Duodenal mucosa (tissue), 2 donors: ENCODE measurements around the gene LYZL6.
"Not testable (repeated sequence)": the region's sequence is repeated elsewhere in the genome, so short reads cannot be mapped to it uniquely, and the experiment has no call there.

Experiments
- H3K27ac ChIP-seq: one replicate; pipeline ENCODE4 v1.7.0; 2013; ENCODE audit warnings: low read depth, low read length
- H3K27me3 ChIP-seq, 2 donors: one replicate each; pipeline ENCODE4 v1.7.0; 2013; ENCODE audit warnings: low read length in 2 of 2, control low read depth in 1 of 2; ENCODE audit not compliant: insufficient read depth in 2 of 2, control insufficient read depth in 1 of 2
- H3K36me3 ChIP-seq, 2 donors: one replicate each; pipeline ENCODE4 v1.7.0; 2013; ENCODE audit warnings: low read length in 2 of 2, control low read depth in 1 of 2; ENCODE audit not compliant: insufficient read depth in 2 of 2, control insufficient read depth in 1 of 2
- H3K4me1 ChIP-seq, 2 donors: one replicate each; pipeline ENCODE4 v1.7.0; 2013; ENCODE audit warnings: low read length in 2 of 2, control low read depth in 1 of 2; ENCODE audit not compliant: insufficient read depth in 2 of 2, control insufficient read depth in 1 of 2
- H3K4me3 ChIP-seq, 2 donors: one replicate each; pipeline ENCODE4 v1.7.0; 2013; ENCODE audit warnings: low read length in 2 of 2, low read depth in 1 of 2
- H3K9ac ChIP-seq, 2 donors: one replicate each; pipeline ENCODE4 v1.7.0; 2013; ENCODE audit warnings: low read length in 2 of 2, low read depth in 1 of 2
- H3K9me3 ChIP-seq, 2 donors: one replicate each; pipeline ENCODE4 v1.7.0; 2013; ENCODE audit warnings: low read length in 2 of 2, control low read depth in 1 of 2; ENCODE audit not compliant: control insufficient read depth in 1 of 2

LYZL6 gene

DNA sequence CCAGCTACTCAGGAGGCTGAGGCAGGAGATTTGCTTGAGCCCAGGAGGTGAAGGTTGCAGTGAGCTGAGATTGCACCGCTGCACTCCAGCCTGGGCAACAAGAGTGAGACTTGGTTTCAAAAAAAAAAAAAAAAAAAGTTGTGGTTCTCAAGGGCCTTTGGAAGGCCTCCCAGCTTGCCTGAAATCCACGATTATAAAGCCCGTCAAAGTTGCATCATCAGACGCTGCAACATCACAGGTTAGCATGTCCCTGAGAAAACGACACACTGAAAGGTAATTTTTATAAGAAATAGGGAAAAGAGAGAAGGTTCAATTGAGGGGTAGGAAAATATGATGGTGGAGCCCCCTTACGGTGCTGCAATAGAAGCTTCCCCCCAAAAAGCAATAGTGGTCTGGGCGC lies 4.6 kb upstream of the LYZL6 start:
- Histone ChIP-seq H3K9ac (no peak overlapping the region), H3K27ac (no peak overlapping the region), H3K36me3 (no peaks in the 10 kb centered on the region)

DNA sequence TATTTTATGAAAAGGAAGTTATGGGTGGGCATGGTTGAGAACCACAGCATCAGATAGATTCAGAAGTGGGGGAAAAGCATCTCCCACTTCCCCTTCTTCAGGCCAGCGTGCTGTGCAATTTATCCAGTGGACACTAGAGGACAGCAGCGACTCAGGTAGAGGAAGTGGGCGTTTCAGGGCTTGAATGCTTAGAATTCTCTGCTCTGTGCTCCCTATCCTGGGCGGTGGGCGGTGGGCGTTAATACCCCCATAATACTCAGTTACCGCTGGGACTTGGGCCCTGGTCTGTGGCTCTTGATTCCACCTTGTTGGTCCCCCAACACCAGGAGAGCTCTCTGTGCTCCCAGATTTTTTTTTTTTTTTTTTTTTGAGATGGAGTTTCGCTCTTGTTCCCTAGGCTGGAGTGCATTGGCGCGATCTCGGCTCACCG lies 3.7 kb upstream of the LYZL6 start:
- H3K4me1 ChIP-seq, result peaks cover 12 to 13% of the 10 kb centered on the region in 2 donors
- H3K4me3 ChIP-seq, result peak overlapping the region; percentile 58 to 65
- no peak overlapping the region for H3K27ac ChIP-seq
- peak overlapping the region in 1 of 2 donors; percentile 43 for H3K9ac ChIP-seq
- no peaks in the 10 kb centered on the region for H3K27me3 ChIP-seq
- H3K9me3 ChIP-seq, result no peaks in the 10 kb centered on the region
- no peaks in the 10 kb centered on the region for H3K36me3 ChIP-seq

More for the DNA sequence above, 4.6 kb upstream of the LYZL6 start:
- no peaks in the 10 kb centered on the region for H3K27me3 ChIP-seq
- H3K9me3 ChIP-seq, result no peaks in the 10 kb centered on the region
- peaks cover 3 to 6% of the 10 kb centered on the region in 2 donors for H3K4me1 ChIP-seq
- no peak overlapping the region for H3K4me3 ChIP-seq

DNA sequence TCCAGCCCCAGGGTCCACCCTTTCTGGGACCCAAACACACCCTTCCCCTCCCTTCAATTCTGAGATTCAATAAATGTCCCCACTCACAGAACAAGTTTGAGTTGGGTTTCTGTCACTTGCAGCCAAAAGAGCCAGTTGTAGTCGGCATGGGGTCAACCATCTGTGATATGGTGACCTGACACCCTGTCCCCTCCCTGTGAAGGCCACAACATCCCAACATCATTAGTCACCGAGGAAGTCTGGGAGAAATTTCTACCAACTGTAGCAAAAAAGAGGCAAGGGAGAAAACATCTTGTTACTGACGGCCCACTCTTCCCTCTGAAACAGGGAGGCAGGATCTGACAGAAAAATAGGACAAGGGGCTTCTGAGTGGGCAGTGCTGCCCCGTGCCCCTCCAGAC lies 638 bp upstream of the LYZL6 start:
- Histone ChIP-seq H3K27me3 (no peaks in the 10 kb centered on the region), H3K4me3 (no peak overlapping the region), H3K9ac (no peak overlapping the region), H3K9me3 (no peaks in the 10 kb centered on the region), H3K27ac (no peak overlapping the region), H3K4me1 (peaks cover 15 to 17% of the 10 kb centered on the region in 2 donors), H3K36me3 (no peaks in the 10 kb centered on the region)

DNA sequence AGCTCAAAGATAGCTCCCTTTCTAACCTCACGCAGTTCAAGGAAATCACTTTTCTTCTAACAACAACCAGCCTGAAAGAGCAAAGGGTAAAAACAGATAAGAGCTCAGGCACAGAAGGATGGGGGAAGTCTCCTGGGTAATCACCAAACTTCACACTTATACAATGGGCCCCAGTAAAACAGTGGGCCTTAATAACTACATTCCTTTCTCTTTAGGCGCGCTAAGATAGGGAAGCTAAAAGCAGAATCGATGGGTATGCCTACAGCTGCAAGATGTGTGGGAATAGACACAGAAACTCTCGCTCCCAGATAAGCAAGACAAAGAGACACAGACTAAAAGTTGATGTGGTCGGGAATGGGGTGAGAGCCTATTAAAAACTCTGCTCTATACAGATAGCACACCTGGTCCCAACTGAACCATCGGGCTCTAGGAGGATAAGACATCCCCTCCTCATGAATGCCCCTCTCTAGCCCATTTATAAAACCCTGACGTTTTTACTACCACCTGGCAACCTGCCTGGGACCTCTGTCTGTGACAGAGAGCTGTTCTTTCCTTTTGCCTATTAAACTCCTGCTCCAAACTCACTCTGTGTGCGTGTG lies 826 bp downstream of the LYZL6 start:
- Histone ChIP-seq H3K9ac (no peak overlapping the region), H3K27ac (no peak overlapping the region), H3K36me3 (no peaks in the 10 kb centered on the region), H3K4me1 (peaks cover 15 to 17% of the 10 kb centered on the region in 2 donors), H3K27me3 (no peaks in the 10 kb centered on the region), H3K9me3 (no peaks in the 10 kb centered on the region), H3K4me3 (peak overlapping the region in 1 of 2 donors; percentile 3)

DNA sequence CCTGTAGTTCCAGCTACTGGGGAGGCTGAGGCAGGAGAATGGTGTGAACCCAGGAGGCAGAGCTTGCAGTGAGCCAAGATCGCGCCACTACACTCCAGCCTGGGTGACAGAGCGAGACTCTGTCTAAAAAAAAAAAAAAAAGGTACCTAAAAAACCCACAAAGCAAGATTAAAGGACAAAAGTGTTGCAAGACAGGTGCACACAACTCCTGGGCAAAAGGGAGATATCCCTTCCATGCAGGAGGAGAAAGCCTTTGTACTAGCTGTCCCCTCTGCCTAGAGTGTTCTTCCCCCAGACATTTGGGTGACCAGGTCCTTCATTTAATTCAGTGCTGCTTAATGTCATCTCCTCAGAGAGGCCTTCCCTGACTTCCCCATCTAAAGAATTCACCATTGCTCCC lies 5.0 kb downstream of the LYZL6 start:
- not testable (repeated sequence) for H3K27me3 ChIP-seq, H3K9ac ChIP-seq, H3K36me3 ChIP-seq, H3K27ac ChIP-seq, H3K9me3 ChIP-seq, H3K4me3 ChIP-seq
- H3K4me1 ChIP-seq, result peaks cover 12 to 16% of the 10 kb centered on the region in 2 donors

DNA sequence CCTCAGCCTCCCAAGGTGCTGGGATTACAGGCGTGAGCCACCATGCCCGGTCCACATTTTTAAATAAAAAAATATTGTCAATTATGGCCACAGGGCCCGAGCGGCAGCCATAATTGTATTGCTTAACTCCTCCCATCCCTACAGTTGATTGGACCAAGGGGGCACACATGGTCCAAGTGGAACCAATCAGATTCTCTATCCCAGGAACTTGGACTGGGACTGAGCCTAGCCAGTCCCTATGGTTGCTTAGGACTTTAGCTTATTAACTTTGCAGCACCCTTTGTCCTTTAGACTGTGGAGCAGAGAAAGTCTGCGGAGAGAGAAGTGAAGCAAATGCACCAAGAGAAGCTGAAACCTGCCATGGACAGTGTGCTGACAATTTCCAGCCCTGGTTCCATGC lies 7.5 kb downstream of the LYZL6 start:
- Histone ChIP-seq H3K27me3 (no peaks in the 10 kb centered on the region), H3K36me3 (no peaks in the 10 kb centered on the region), H3K27ac (no peak overlapping the region), H3K4me3 (no peak overlapping the region), H3K4me1 (no peaks in the 10 kb centered on the region), H3K9ac (no peak overlapping the region), H3K9me3 (no peaks in the 10 kb centered on the region)

DNA sequence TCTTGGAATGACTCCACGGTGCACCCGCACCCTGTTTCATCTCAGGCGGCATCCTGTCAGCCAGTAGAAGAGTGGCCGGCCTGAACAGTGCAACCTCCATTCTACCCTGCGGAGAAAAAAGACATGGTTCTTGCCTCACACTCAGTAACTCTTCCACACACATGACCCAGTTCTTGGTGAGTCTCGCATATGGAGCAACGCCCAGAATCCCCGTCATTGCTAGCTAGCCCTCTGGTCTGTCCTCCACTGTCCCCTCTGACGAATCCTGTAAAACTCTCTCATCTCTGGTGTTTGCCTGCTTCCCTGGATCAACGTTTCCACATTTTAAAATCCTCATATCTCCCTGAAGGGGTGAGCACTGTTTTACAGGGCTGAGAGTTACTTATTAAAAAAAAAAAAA lies 8.8 kb downstream of the LYZL6 start:
- H3K36me3 ChIP-seq, result no peaks in the 10 kb centered on the region
- no peaks in the 10 kb centered on the region for H3K9me3 ChIP-seq
- H3K27ac ChIP-seq, result no peak overlapping the region
- peaks cover 6 to 7% of the 10 kb centered on the region in 2 donors for H3K4me1 ChIP-seq
- H3K4me3 ChIP-seq, result no peak overlapping the region
- H3K27me3 ChIP-seq, result no peaks in the 10 kb centered on the region
- H3K9ac ChIP-seq, result no peak overlapping the region

DNA sequence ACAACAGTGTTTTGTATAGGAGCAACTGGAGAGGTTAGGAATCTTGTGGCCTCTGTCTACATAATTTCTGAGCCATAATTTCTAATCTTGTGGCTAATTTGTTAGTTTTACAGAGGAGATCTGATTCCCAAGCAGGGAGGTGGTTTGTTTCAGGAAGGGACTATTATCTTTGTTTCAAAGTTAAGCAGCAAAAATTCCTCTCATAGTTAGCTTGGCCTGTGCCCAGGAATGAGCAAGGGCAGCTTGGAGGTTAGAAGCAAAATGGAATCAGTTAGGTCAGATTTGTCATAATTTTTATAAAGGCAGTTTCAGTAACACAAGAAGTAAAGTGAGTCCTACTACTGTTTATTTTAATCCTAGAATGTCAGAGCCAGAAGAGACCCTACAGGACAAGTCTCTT lies 10.9 kb downstream of the LYZL6 start:
- no peaks in the 10 kb centered on the region for H3K36me3 ChIP-seq
- H3K4me1 ChIP-seq, result peaks cover 7% of the 10 kb centered on the region in 2 donors
- H3K9ac ChIP-seq, result no peak overlapping the region
- H3K4me3 ChIP-seq, result no peak overlapping the region
- H3K9me3 ChIP-seq, result no peaks in the 10 kb centered on the region
- no peak overlapping the region for H3K27ac ChIP-seq
- no peaks in the 10 kb centered on the region for H3K27me3 ChIP-seq

DNA sequence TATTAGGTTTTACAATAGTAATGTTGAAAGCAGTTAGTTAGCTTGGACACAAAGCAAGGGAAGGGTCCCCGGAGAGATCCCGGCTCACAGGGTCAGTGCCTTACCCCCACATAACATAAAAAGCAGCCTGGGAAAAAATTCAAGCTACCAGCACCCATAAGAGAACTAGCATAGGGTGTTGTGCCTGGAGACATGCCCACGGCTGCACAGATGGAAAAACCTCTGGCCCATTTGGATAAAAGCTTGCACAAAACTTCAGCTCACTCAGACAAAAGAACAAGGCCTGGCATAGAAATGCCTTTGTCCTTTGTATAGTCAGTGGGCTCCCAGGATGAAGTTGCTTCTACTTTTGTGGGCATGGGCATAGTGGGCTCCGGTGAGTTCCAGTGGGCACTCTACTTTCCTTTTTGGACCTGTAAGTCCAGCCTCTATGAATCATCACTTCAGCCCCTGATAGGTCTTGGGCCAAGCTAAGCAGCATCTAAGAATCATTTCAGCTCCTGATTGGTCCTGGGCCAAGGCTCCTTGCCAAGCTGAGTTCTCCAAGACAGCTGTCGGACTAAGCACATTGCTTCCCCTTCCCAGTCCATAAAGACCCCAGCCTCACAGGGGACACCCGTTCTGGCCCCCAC lies 11.6 kb downstream of the LYZL6 start:
- H3K27ac ChIP-seq, result no peak overlapping the region
- H3K36me3 ChIP-seq, result no peaks in the 10 kb centered on the region
- H3K4me1 ChIP-seq, result peaks cover 7% of the 10 kb centered on the region in 2 donors
- H3K27me3 ChIP-seq, result no peaks in the 10 kb centered on the region
- no peak overlapping the region for H3K9ac ChIP-seq
- H3K4me3 ChIP-seq, result no peak overlapping the region
- H3K9me3 ChIP-seq, result no peaks in the 10 kb centered on the region

DNA sequence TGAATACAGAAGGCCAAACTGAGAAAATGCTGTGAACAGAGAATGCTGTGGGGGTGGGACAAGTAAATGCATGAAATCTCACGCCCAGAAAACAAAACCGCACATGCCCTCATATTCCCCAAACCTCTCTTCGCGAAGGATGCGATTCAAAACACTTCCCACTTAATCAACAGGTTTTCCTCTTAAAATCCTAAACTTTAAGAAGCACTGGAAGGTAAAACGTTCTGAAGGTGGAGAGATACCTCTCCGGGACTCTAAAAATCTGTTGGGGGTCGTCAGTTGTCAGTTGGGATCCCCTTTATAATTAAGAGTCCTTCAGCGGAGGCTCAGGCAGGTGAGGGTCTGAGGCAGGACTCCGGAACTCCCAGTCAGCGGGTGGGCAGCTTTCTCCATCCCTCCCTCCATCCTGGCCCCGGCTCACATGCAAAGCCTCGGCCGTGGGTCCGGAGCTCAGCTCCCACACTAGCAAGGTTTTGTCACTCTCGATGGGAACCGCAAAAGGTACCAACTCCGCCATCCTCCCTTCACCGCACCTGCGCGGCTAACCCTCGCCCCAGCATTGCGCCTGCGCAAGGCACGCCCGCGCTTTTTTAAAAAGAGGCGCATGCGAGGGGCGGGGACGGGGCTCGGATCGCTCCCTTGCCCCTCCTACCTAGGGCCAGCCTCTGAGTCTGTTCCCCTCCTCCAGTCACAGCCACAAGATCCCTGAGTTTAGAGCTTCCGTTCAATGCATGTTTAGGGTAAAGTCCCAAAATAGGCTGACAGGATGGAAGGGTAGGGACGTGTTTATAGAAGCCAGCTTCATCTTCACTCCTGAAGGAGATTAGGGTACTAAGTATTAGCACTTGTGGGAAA lies 13.1 kb downstream of the LYZL6 start, which contains the start of gene RDM1:
RDM1 (minus strand) TSS at position 563 of the 855 bp plus-strand sequence; CDS start at position 517, 46 bp downstream.
- Histone ChIP-seq H3K27me3 (no peaks in the 10 kb centered on the region), H3K36me3 (no peaks in the 10 kb centered on the region), H3K27ac (no peak within 1 kb of the TSS), H3K9me3 (no peaks in the 10 kb centered on the region), H3K4me1 (peaks cover 7% of the 10 kb centered on the region in 2 donors), H3K4me3 (peak within 1 kb of the TSS; percentile 73 to 81), H3K9ac (peak within 1 kb of the TSS; percentile 13 to 40)
